HCT116 (cell line): ENCODE measurements around the gene LRRC74A. TPM values are rescaled to one million over a fixed set of nuclear protein-coding genes. Genes with fewer than 3 reads are reported as not detected.

Experiments
- ATAC-seq: fragments of 200-7000 bp; cut with Tn5 transposase; 2 replicates; pipeline ENCODE4 v1.9.1; 2020; ENCODE audit warnings: mild to moderate bottlenecking, moderate library complexity
- BruUV-seq: library from RNA; stranded (reverse); fragments of 400-500 nt; replicated peaks from 2 replicates; lab custom pipeline; 2021; lab: Mats Ljungman, UMichigan
- CTCF ChIA-PET: fragments of 300-600 bp; sonication (Branson Sonifier 250); formaldehyde crosslinking; loops from one replicate; lab custom pipeline; 2021; ENCODE audit warnings: antibody characterized with exemption; lab: Charles Lee
- POLR2A ChIA-PET: fragments of 300-600, 350-600 bp; sonication (Branson Sonifier 250); formaldehyde crosslinking; loops from one replicate; lab custom pipeline; 2021; ENCODE audit warnings: antibody characterized with exemption; lab: Charles Lee
- RAD21 ChIA-PET, 2 experiments: fragments of 300-600 bp; sonication (Branson Sonifier 250); formaldehyde crosslinking; loops; one replicate each; lab custom pipeline; 2023; ENCODE audit warnings: low total read pairs in 2 of 2; ENCODE audit not compliant: uncharacterized antibody in 2 of 2, unreplicated experiment in 2 of 2, low non-redundant PET in 1 of 2; lab: Charles Lee
- DNase-seq: peaks from one replicate; pipeline ENCODE4 v3.0.0-alpha.2; 2010; ENCODE audit warnings: low read depth, low spot score
- H2AFZ ChIP-seq: fragments of 200-600 bp; shearing (Covaris generic), sonication (generic); 2 replicates; pipeline ENCODE4 v1.6.1; 2017; ENCODE audit warnings: low read depth, mixed run types, mixed read lengths, antibody characterized with exemption, low read length; ENCODE audit not compliant: poor library complexity, severe bottlenecking
- H3K27ac ChIP-seq: 2 replicates; pipeline ENCODE4 v1.5.1; 2012; ENCODE audit warnings: low read depth, low read length
- H3K27me3 ChIP-seq: fragments of 200-600 bp; sonication (generic); 2 replicates; pipeline ENCODE4 v1.6.1; 2016; ENCODE audit warnings: mixed run types, low read length, mixed read lengths; ENCODE audit not compliant: insufficient read depth
- H3K36me3 ChIP-seq, 2 experiments: fragments of 200-500 bp in 1 of 2; fragments of 200-600 bp in 1 of 2; sonication (Bioruptor generic) in 1 of 2; sonication (generic) in 1 of 2; 2 replicates each; pipeline versions ENCODE4 v1.5.1 to v1.6.1; 2014 to 2016; ENCODE audit warnings: low read length in 2 of 2, inconsistent platforms in 1 of 2, mixed read lengths in 1 of 2, mixed run types in 1 of 2; ENCODE audit not compliant: insufficient read depth in 2 of 2, control insufficient read depth in 1 of 2
- H3K4me1 ChIP-seq, 2 experiments: fragments of 200-600 bp in 1 of 2; sonication (generic) in 1 of 2; 2 replicates each; pipeline versions ENCODE4 v1.5.1 to v1.6.1; 2012 to 2017; ENCODE audit warnings: low read length in 2 of 2, inconsistent platforms in 1 of 2, mild to moderate bottlenecking in 1 of 2, mixed read lengths in 1 of 2, mixed run types in 1 of 2, moderate library complexity in 1 of 2; ENCODE audit not compliant: insufficient read depth in 2 of 2, control insufficient read depth in 1 of 2
- H3K4me2 ChIP-seq: fragments of 200-600 bp; sonication (generic); 2 replicates; pipeline ENCODE4 v1.6.1; 2017; ENCODE audit warnings: mixed run types, low read length, mixed read lengths
- H3K4me3 ChIP-seq, 2 experiments: fragments of 200-600 bp in 1 of 2; sonication (generic) in 1 of 2; replicated peaks in 1 of 2; 2 replicates each; pipeline ENCODE4 v1.5.1; 2011 to 2016; ENCODE audit warnings: low read length in 2 of 2, control low read depth in 1 of 2, low read depth in 1 of 2, mild to moderate bottlenecking in 1 of 2, mixed read lengths in 1 of 2, mixed run types in 1 of 2
- H3K79me2 ChIP-seq: fragments of 200-600 bp; sonication (generic); 2 replicates; pipeline ENCODE4 v1.6.1; 2017; ENCODE audit warnings: mild to moderate bottlenecking, mixed run types, low read length, moderate library complexity, mixed read lengths; ENCODE audit not compliant: insufficient read depth
- H3K9ac ChIP-seq: fragments of 200-600 bp; sonication (generic); 2 replicates; pipeline ENCODE4 v1.6.1; 2016; ENCODE audit warnings: low read length, mixed read lengths
- H3K9me2 ChIP-seq: fragments of 200-600 bp; sonication (generic), shearing (Covaris generic); 2 replicates; pipeline ENCODE4 v1.6.1; 2017; ENCODE audit warnings: mixed run types, mild to moderate bottlenecking, moderate library complexity; ENCODE audit not compliant: insufficient read depth
- H3K9me3 ChIP-seq, 2 experiments: fragments of 200-500 bp in 1 of 2; fragments of 200-600 bp in 1 of 2; sonication (Bioruptor generic) in 1 of 2; sonication (generic) in 1 of 2; 2 replicates each; pipeline ENCODE4 v1.6.1; 2014 to 2017; ENCODE audit warnings: low read length in 2 of 2, mixed read lengths in 2 of 2, inconsistent platforms in 1 of 2, low read depth in 1 of 2, mild to moderate bottlenecking in 1 of 2, mixed run types in 1 of 2, moderate library complexity in 1 of 2; ENCODE audit not compliant: control insufficient read depth in 1 of 2, insufficient read depth in 1 of 2
- H4K20me1 ChIP-seq: fragments of 200-600 bp; sonication (generic), shearing (Covaris generic); 2 replicates; pipeline ENCODE4 v1.6.1; 2017; ENCODE audit warnings: mixed run types, mild to moderate bottlenecking, moderate library complexity; ENCODE audit not compliant: insufficient read depth
- CEBPB ChIP-seq: IDR thresholded peaks from 2 replicates; pipeline ENCODE4 v1.6.1; 2012; ENCODE audit warnings: low read depth
- EGR1 ChIP-seq: IDR thresholded peaks from 2 replicates; pipeline ENCODE4 v1.6.1; 2012; ENCODE audit warnings: low read depth
- ELF1 ChIP-seq: IDR thresholded peaks from 2 replicates; pipeline ENCODE4 v1.6.1; 2012; ENCODE audit warnings: low read depth, borderline replicate concordance
- EZH2 ChIP-seq: fragments of 200-600 bp; sonication (generic); IDR thresholded peaks from 2 replicates; pipeline ENCODE4 v1.6.1; 2017; ENCODE audit warnings: antibody characterized with exemption, mixed run types
- EZH2phosphoT487 ChIP-seq: fragments of 200-600 bp; IDR thresholded peaks from 2 replicates; pipeline ENCODE4 v1.6.1; 2018; ENCODE audit warnings: antibody characterized with exemption, borderline replicate concordance
- JUND ChIP-seq: IDR thresholded peaks from 2 replicates; pipeline ENCODE4 v1.6.1; 2012
- POLR2A ChIP-seq: IDR thresholded peaks from 2 replicates; pipeline ENCODE4 v1.7.0; 2011; ENCODE audit warnings: borderline replicate concordance; ENCODE audit not compliant: insufficient read depth, insufficient read length; ENCODE audit errors: extremely low read depth
- POLR2AphosphoS5 ChIP-seq: IDR thresholded peaks from 2 replicates; pipeline ENCODE4 v1.6.1; 2011; ENCODE audit warnings: mild to moderate bottlenecking, low read depth, low read length, moderate library complexity
- RAD21 ChIP-seq: IDR thresholded peaks from 2 replicates; pipeline ENCODE4 v1.6.1; 2012; ENCODE audit warnings: low read depth, mild to moderate bottlenecking
- SIN3A ChIP-seq: IDR thresholded peaks from 2 replicates; pipeline ENCODE4 v1.6.1; 2012; ENCODE audit warnings: low read depth
- TCF7L2 ChIP-seq: IDR thresholded peaks from 2 replicates; pipeline ENCODE4 v1.7.0; 2011; ENCODE audit warnings: borderline replicate concordance, inconsistent platforms; ENCODE audit not compliant: insufficient read depth, insufficient read length; ENCODE audit errors: extremely low read depth
- ZNF274 ChIP-seq: fragments of 200-500 bp; sonication (Bioruptor generic); IDR thresholded peaks from 2 replicates; pipeline ENCODE4 v1.6.1; 2014; ENCODE audit warnings: mild to moderate bottlenecking, low read depth, low read length, inconsistent platforms
- intact Hi-C: fragments of 100-400 bp; cut with micrococcal nuclease; formaldehyde crosslinking; loops from 2 replicates; pipeline ENCODE4 v1.10.0; 2022
- total RNA-seq: library from RNA; stranded (reverse); gene quantifications from one replicate; pipeline ENCODE4 v1.2.1, GENCODE V29; 2021; ENCODE audit not compliant: unreplicated experiment
- TF ChIP-seq, protein P1 (sequence below): IDR thresholded peaks from 2 replicates; pipeline ENCODE4 v1.6.1; 2012
- TF ChIP-seq, protein P2 (sequence below), 3 experiments: fragments of 200-600 bp in 1 of 3; sonication (generic) in 1 of 3; IDR thresholded peaks in 2 of 3; conservative IDR thresholded peaks in 1 of 3; 2 replicates each; pipeline ENCODE4 v1.5.1; 2012 to 2017; ENCODE audit warnings: low read depth in 2 of 3, low read length in 2 of 3, antibody characterized with exemption in 1 of 3, borderline replicate concordance in 1 of 3, control low read depth in 1 of 3, mild to moderate bottlenecking in 1 of 3, mixed read lengths in 1 of 3, mixed run types in 1 of 3, moderate library complexity in 1 of 3; ENCODE audit not compliant: insufficient read depth in 1 of 3

Gene LRRC74A
- total RNA-seq, 1 experiment from 2014 or later = not detected

GRCh38 chr14:76814726-76815645, 11.2 kb upstream of the LRRC74A start:
- H2AFZ ChIP-seq = no peak overlapping the region
- H3K9ac ChIP-seq = no peak overlapping the region
- no TSS peak for BruUV-seq
- H3K4me3 ChIP-seq = no peak overlapping the region
- ChIA-PET RAD21 (no interaction called here), CTCF (interaction anchor here (1.9 kb wide), 1 partner anchor 30 kb away, joined by 4 read pairs; no protein-coding TSS in a partner anchor), POLR2A (no interaction called here)
- H3K4me2 ChIP-seq = no peak overlapping the region
- intact Hi-C loops = no loop called here
- H4K20me1 ChIP-seq = no peaks in the 10 kb centered on the region
- no peak for DNase-seq
- no peaks in the 10 kb centered on the region for H3K36me3 ChIP-seq
- no peaks in the 10 kb centered on the region for H3K9me3 ChIP-seq
- no peak for ATAC-seq
- peaks cover 18% of the 10 kb centered on the region for H3K79me2 ChIP-seq
- no peak overlapping the region for H3K27ac ChIP-seq
- peaks cover under 1% of the 10 kb centered on the region; the same call in 1 of the 2 replicates for H3K27me3 ChIP-seq
- H3K4me1 ChIP-seq = peaks cover 9 to 20% of the 10 kb centered on the region in 2 experiments
- no peaks in the 10 kb centered on the region for H3K9me2 ChIP-seq
- TF ChIP-seq EGR1 (no peak), POLR2A (no peak), CEBPB (no peak), EZH2 (no peak), ZNF274 (no peak), EZH2phosphoT487 (no peak), POLR2AphosphoS5 (no peak), TCF7L2 (no peak), JUND (no peak), ELF1 (no peak), SIN3A (no peak), RAD21 (no peak)
- TF ChIP-seq, protein P1, sequence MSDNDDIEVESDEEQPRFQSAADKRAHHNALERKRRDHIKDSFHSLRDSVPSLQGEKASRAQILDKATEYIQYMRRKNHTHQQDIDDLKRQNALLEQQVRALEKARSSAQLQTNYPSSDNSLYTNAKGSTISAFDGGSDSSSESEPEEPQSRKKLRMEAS = no peak
- TF ChIP-seq, protein P2, sequence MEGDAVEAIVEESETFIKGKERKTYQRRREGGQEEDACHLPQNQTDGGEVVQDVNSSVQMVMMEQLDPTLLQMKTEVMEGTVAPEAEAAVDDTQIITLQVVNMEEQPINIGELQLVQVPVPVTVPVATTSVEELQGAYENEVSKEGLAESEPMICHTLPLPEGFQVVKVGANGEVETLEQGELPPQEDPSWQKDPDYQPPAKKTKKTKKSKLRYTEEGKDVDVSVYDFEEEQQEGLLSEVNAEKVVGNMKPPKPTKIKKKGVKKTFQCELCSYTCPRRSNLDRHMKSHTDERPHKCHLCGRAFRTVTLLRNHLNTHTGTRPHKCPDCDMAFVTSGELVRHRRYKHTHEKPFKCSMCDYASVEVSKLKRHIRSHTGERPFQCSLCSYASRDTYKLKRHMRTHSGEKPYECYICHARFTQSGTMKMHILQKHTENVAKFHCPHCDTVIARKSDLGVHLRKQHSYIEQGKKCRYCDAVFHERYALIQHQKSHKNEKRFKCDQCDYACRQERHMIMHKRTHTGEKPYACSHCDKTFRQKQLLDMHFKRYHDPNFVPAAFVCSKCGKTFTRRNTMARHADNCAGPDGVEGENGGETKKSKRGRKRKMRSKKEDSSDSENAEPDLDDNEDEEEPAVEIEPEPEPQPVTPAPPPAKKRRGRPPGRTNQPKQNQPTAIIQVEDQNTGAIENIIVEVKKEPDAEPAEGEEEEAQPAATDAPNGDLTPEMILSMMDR (IDR thresholded peaks at IDR 0.05 in 2 of 3, conservative IDR thresholded peaks at IDR 0.05 in 1 of 3; ENCODE audit: borderline replicate concordance in 1 of 3, insufficient read depth in 1 of 3, low read depth in 2 of 3, low read length in 2 of 3) = no peak
